CD4-positive, alpha-beta T cell treated with Interleukin-4 for 4 hours (primary cell): ENCODE data around the gene FGB.

Source experiments
- DNase-seq: peaks from one replicate; pipeline ENCODE4 v3.0.0-alpha.2; 2020

Gene FGB

GRCh38 chr4:154597798-154598774, 35.3 kb downstream of the FGB start:
- no peak for DNase-seq

DNA sequence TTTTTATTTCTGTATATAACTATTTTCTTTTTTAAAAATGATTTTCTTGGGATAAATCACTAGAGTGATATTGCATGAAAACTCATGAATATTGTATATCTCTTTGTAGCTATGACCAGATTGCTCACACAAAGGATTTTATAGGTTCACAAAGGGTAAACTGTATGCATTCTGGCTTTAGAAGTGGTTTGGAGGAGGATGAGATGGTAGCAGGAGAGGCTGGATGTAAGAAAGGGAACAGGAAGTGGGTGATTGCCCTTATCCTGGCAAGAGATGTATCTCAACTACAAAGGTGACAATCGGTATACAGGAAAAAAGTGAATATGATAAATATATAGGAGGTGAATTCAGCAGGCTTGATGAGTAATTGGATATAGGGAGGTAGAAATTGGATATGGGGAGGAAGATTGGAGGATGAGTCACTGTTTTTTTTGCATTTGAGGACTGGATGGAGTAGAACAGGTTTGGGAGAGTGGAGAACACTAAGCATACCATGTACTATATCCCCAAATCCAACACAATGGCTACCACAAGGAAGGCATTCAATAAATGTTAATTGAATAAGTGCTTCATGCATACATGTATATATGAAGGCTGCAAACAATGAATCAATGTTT, 39.7 kb downstream of the FGB start:
- DNase-seq: no peak

GRCh38 chr4:154603033-154603943, 40.5 kb downstream of the FGB start:
- DNase-seq: no peak

- DNase-seq: no peak
Measured at GRCh38 chr4:154604696-154605200, 41.9 kb downstream of the FGB start.

GRCh38 chr4:154606728-154607723, 44.2 kb downstream of the FGB start:
- no peak for DNase-seq

- DNase-seq: no peak
Measured at GRCh38 chr4:154608361-154609252, 45.8 kb downstream of the FGB start.

GRCh38 chr4:154609532-154609931, 46.7 kb downstream of the FGB start:
- no peak for DNase-seq

DNA sequence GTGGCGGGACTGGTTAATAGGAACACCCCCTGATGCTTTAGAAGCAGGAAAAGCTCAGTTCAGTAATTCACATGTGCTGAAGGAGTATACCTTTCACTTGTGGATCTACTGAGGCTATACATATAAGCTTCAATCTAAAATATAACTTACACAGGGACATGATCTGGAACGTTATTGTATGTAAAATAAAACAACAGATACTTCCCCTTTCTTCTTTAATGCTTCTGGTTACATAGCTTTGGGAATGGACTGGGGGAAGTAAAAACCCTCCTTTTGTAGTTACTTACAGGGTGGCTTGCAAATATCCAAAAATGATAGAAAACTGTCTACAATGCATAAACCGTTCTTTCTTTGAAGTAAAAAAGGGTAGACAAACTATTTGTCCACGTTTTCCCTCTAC, 47.8 kb downstream of the FGB start:
- DNase-seq: no peak

DNA sequence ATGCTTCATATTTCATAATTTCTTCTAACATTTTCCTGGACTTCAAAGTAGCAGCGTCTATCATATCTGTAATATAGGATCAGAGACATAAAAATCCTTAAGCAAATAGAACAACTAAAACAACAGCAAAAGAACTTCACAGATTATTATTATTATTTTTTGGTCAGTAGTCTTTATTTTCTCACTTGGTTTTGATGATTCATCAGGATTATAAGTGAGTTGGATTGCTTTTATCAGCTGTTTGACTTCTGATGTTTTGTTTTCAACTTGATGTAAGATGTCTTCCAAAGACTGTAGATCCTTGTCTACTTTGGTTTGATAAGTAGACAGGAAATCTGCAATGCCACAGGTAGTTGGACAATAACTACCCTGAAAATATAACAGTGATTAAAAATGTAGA, 49.0 kb downstream of the FGB start:
- no peak for DNase-seq

GRCh38 chr4:154612472-154613414, 49.9 kb downstream of the FGB start, which contains the start of gene FGG:
Gene FGG, minus strand, starts transcription at chr4:154612656. Its CDS starts 47 bp downstream, at chr4:154612609.
- DNase-seq: no peak

GRCh38 chr4:154614306-154614705, 51.5 kb downstream of the FGB start:
- DNase-seq: no peak

GRCh38 chr4:154615211-154615610, 52.4 kb downstream of the FGB start:
- no peak for DNase-seq

GRCh38 chr4:154616287-154616686, 53.5 kb downstream of the FGB start:
- no peak for DNase-seq

- DNase-seq: no peak
Measured at GRCh38 chr4:154616731-154617130, 53.9 kb downstream of the FGB start.

DNA sequence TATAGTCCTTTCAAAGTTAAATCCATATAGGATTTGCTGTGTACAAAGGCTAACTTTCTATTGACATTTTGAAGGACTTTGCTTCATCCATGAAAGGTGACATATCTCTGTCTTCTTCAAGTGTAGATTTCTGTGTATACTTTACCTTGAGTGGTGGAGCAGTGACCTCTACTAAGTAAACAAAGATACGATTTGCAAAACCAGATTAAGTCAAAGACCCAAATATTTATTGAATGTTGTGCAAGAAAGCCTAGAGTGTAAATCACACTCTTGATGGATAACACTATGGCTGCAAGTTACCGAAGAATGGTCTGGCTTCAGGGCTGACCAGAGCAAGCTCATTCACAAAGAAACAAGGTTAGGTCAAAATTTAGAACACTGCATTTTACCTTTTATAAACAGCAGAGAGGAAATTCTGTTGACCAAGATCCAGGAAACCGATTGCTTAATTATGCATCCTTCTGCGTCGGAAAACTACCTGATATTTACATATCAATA, 55.1 kb downstream of the FGB start:
- no peak for DNase-seq

DNA sequence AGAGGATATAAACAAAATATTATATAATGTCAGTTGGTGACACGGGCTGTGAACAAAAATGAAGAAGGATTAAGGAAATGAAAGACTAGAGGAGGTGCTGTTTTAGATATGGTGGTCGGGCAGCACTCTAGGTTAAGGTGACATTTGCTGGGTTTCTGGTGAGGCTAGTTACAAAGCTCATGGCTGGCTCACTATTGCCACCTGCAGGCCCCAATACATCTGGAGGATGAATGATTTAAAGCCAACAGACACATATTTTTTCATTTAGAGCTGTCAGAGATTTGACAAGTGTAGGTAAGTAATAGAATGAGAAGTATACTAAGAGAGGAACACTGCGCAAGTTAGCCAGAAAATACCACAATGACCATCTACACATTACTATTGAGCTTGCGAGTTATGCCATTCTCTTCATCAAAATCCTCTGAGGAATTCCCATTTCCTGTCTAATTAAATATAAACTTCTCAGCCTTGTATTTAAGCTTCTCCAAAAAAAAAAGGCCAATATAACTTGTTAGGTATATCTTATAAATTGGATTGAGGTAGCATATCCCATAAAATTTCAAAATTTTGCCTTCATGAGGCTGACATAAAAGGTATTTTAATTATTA, 56.0 kb downstream of the FGB start:
- DNase-seq: peak; percentile 39

DNA sequence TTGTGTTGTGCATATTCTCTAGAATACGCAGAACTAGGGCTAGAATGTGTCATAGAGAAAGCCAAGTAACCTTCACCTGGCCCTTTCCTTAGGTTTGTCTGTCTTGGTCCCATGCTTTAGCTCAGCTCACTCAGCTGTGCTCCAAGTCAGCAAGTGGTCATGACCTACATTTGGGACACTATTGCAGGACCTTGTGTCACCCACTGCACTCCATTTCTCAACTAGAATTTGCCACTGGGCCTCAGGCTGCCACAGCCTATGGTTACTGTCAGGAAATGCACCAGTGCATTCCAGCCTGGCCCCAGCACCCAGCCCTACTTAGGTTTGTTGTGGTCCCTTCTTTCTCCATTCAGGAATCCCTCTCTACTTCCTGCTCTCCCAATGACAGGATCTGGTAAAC, 57.3 kb downstream of the FGB start:
- DNase-seq: no peak
